Spinal cord (tissue), 10 donors: ENCODE results near the gene MED23. TPM values are rescaled to one million over a fixed set of nuclear protein-coding genes. Genes with fewer than 3 reads are reported as not detected.

Experiments used
- DNase-seq, 6 donors: peaks; one replicate each; pipeline versions ENCODE4 v3.0.0 to v3.0.0-alpha.2; 2013 to 2015; ENCODE audit warnings: low spot score in 6 of 6, low read depth in 4 of 6
- H3K27ac ChIP-seq: one replicate; pipeline ENCODE4 v1.5.1; 2013; ENCODE audit warnings: low read depth, low read length, control low read depth
- H3K27me3 ChIP-seq: one replicate; pipeline ENCODE4 v1.6.1; 2013; ENCODE audit warnings: low read length; ENCODE audit not compliant: control insufficient read depth, insufficient read depth
- H3K36me3 ChIP-seq: one replicate; pipeline ENCODE4 v1.6.1; 2013; ENCODE audit warnings: low read length; ENCODE audit not compliant: control insufficient read depth, insufficient read depth
- H3K4me1 ChIP-seq: one replicate; pipeline ENCODE4 v1.6.1; 2013; ENCODE audit warnings: low read length; ENCODE audit not compliant: control insufficient read depth, insufficient read depth
- H3K4me3 ChIP-seq: one replicate; pipeline ENCODE4 v1.5.1; 2013; ENCODE audit warnings: low read depth, low read length, control low read depth
- H3K9me3 ChIP-seq: one replicate; pipeline ENCODE4 v1.6.1; 2013; ENCODE audit warnings: low read length; ENCODE audit not compliant: control insufficient read depth, insufficient read depth
- WGBS: methylation state at CpG from one replicate; pipeline ENCODE4 v1.1.5; 2013; ENCODE audit warnings: missing lambda C conversion rate; ENCODE audit not compliant: insufficient coverage; 5-methylcytosine and 5-hydroxymethylcytosine counted together
- polyA plus RNA-seq, 2 donors: library from polyadenylated mRNA; unstranded; fragments of 120-200 nt; gene quantifications; one replicate each; pipeline ENCODE4 v1.2.1, GENCODE V29; 2013; ENCODE audit not compliant: insufficient read length in 2 of 2
- total RNA-seq, 2 donors: library from RNA; depleted of rRNA in 1 of 2; stranded (reverse); fragments of 120-200 nt in 1 of 2; fragments of >200 nt in 1 of 2; gene quantifications; one replicate each; pipeline versions ENCODE4 v1.2.3 to v1.2.4, GENCODE V29; 2013 to 2014
- donor health status: healthy.

The MED23 gene
- total and polyA plus RNA-seq, 4 donors: 33.5 to 55.1 (median 37.1) TPM

GRCh38 chr6:131586543-131586942, 41.5 kb downstream of the MED23 start:
- H3K4me1 ChIP-seq: no peaks in the 10 kb centered on the region
- no CpG with 5 or more reads among the region's 4 CpGs for WGBS
- no peaks in the 10 kb centered on the region for H3K27me3 ChIP-seq
- H3K4me3 ChIP-seq: no peak overlapping the region
- DNase-seq: no peak
- H3K27ac ChIP-seq: no peak overlapping the region
- peaks cover 21% of the 10 kb centered on the region for H3K36me3 ChIP-seq
- H3K9me3 ChIP-seq: no peaks in the 10 kb centered on the region

GRCh38 chr6:131581523-131581922, 46.5 kb downstream of the MED23 start:
- Histone ChIP-seq H3K4me3 (no peak overlapping the region), H3K9me3 (no peaks in the 10 kb centered on the region), H3K36me3 (peaks cover 14% of the 10 kb centered on the region), H3K27ac (no peak overlapping the region), H3K27me3 (no peaks in the 10 kb centered on the region), H3K4me1 (no peaks in the 10 kb centered on the region)
- DNase-seq: no peak

- H3K4me1 ChIP-seq: no peaks in the 10 kb centered on the region
- H3K27ac ChIP-seq: no peak overlapping the region
- H3K9me3 ChIP-seq: no peaks in the 10 kb centered on the region
- 95% methylated on average over 4 of the region's 5 CpGs for WGBS
- H3K36me3 ChIP-seq: peaks cover 3% of the 10 kb centered on the region
- no peaks in the 10 kb centered on the region for H3K27me3 ChIP-seq
- no peak overlapping the region for H3K4me3 ChIP-seq
- DNase-seq: no peak
These were observed 52.1 kb downstream of the MED23 start for GRCh38 chr6:131575834-131576478.

GRCh38 chr6:131574686-131575085, 53.4 kb downstream of the MED23 start:
- Histone ChIP-seq H3K4me1 (no peaks in the 10 kb centered on the region), H3K4me3 (no peak overlapping the region), H3K27ac (no peak overlapping the region), H3K36me3 (peaks cover 3% of the 10 kb centered on the region), H3K27me3 (no peaks in the 10 kb centered on the region), H3K9me3 (no peaks in the 10 kb centered on the region)
- 71% methylated on average over 1 of the region's 4 CpGs for WGBS
- no peak for DNase-seq

- WGBS: 0% methylated on average over 1 of the region's 2 CpGs
- H3K4me1 ChIP-seq: no peaks in the 10 kb centered on the region
- no peaks in the 10 kb centered on the region for H3K9me3 ChIP-seq
- H3K36me3 ChIP-seq: peaks cover 3% of the 10 kb centered on the region
- DNase-seq: peak in 2 of 6 donors; percentile 6 to 42
- no peaks in the 10 kb centered on the region for H3K27me3 ChIP-seq
- no peak overlapping the region for H3K27ac ChIP-seq
- H3K4me3 ChIP-seq: no peak overlapping the region
These were observed 53.9 kb downstream of the MED23 start for GRCh38 chr6:131574133-131574532.

- H3K4me3 ChIP-seq: no peak within 1 kb of the TSS
- no peaks in the 10 kb centered on the region for H3K36me3 ChIP-seq
- H3K27me3 ChIP-seq: no peaks in the 10 kb centered on the region
- no peaks in the 10 kb centered on the region for H3K4me1 ChIP-seq
- DNase-seq: no peak
- no peak within 1 kb of the TSS for H3K27ac ChIP-seq
- H3K9me3 ChIP-seq: no peaks in the 10 kb centered on the region
- 94% methylated on average over 6 of the region's 6 CpGs for WGBS
These were observed 55.2 kb downstream of the MED23 start, which contains the start of gene ARG1 for GRCh38 chr6:131572686-131573415. ARG1 (plus strand) TSS chr6:131573226; CDS start chr6:131573283, 57 bp downstream.

GRCh38 chr6:131568726-131569125, 59.3 kb downstream of the MED23 start:
- Histone ChIP-seq H3K27me3 (no peaks in the 10 kb centered on the region), H3K27ac (no peak overlapping the region), H3K36me3 (no peaks in the 10 kb centered on the region), H3K4me3 (no peak overlapping the region), H3K4me1 (no peaks in the 10 kb centered on the region), H3K9me3 (no peaks in the 10 kb centered on the region)
- no CpG with 5 or more reads among the region's 4 CpGs for WGBS
- no peak for DNase-seq

GRCh38 chr6:131565056-131565455, 63.0 kb downstream of the MED23 start:
- Histone ChIP-seq H3K9me3 (no peaks in the 10 kb centered on the region), H3K4me1 (no peaks in the 10 kb centered on the region), H3K27ac (no peak overlapping the region), H3K4me3 (no peak overlapping the region), H3K27me3 (no peaks in the 10 kb centered on the region), H3K36me3 (no peaks in the 10 kb centered on the region)
- DNase-seq: no peak
- WGBS: no CpG with 5 or more reads among the region's 2 CpGs

GRCh38 chr6:131561925-131562707, 65.9 kb downstream of the MED23 start:
- H3K36me3 ChIP-seq: no peaks in the 10 kb centered on the region
- WGBS: 100% methylated on average over 1 of the region's 4 CpGs
- no peaks in the 10 kb centered on the region for H3K9me3 ChIP-seq
- H3K27me3 ChIP-seq: no peaks in the 10 kb centered on the region
- H3K4me3 ChIP-seq: no peak overlapping the region
- no peak overlapping the region for H3K27ac ChIP-seq
- no peak for DNase-seq
- H3K4me1 ChIP-seq: no peaks in the 10 kb centered on the region
